DOHH2 (cell line): Measurements from ENCODE around the gene SRGAP1.

Source experiments
- H3F3A ChIP-seq: fragments of 200-600 bp; sonication (generic), shearing (Covaris generic); 2 replicates; pipeline ENCODE4 v1.6.0; 2016; ENCODE audit warnings: antibody characterized with exemption, mild to moderate bottlenecking; ENCODE audit not compliant: control insufficient read depth, insufficient read depth
- H3K27ac ChIP-seq: fragments of 200-600 bp; sonication (generic); 2 replicates; pipeline ENCODE4 v1.5.1; 2014; ENCODE audit warnings: low read depth, mild to moderate bottlenecking, low read length, moderate library complexity
- H3K27me3 ChIP-seq: fragments of 200-600 bp; sonication (generic); 2 replicates; pipeline ENCODE4 v1.6.1; 2014; ENCODE audit warnings: mild to moderate bottlenecking, low read length, mixed read lengths; ENCODE audit not compliant: control insufficient read depth
- H3K36me3 ChIP-seq: fragments of 200-600 bp; sonication (generic); 2 replicates; pipeline ENCODE4 v1.6.1; 2014; ENCODE audit warnings: mild to moderate bottlenecking, low read length, moderate library complexity, mixed read lengths; ENCODE audit not compliant: control insufficient read depth
- H3K4me1 ChIP-seq: fragments of 200-600 bp; sonication (generic); 2 replicates; pipeline ENCODE4 v1.6.1; 2014; ENCODE audit warnings: mild to moderate bottlenecking, low read length, mixed read lengths; ENCODE audit not compliant: control insufficient read depth
- H3K4me2 ChIP-seq: fragments of 200-600 bp; sonication (generic); 2 replicates; pipeline ENCODE4 v1.6.0; 2014; ENCODE audit warnings: mild to moderate bottlenecking, low read length, moderate library complexity
- H3K4me3 ChIP-seq: fragments of 200-600 bp; sonication (generic); 2 replicates; pipeline ENCODE4 v1.5.1; 2014; ENCODE audit warnings: mild to moderate bottlenecking, low read length, mixed read lengths
- H3K79me2 ChIP-seq: fragments of 200-600 bp; sonication (generic); 2 replicates; pipeline ENCODE4 v1.6.1; 2014; ENCODE audit warnings: mild to moderate bottlenecking, low read length, mixed read lengths; ENCODE audit not compliant: control insufficient read depth
- H3K9me2 ChIP-seq: fragments of 200-600 bp; sonication (generic); replicated peaks from 2 replicates; pipeline ENCODE4 v1.6.1; 2014; ENCODE audit warnings: mild to moderate bottlenecking, low read length, mixed read lengths; ENCODE audit not compliant: control insufficient read depth
- H3K9me3 ChIP-seq: fragments of 200-600 bp; sonication (generic); 2 replicates; pipeline ENCODE4 v1.6.1; 2014; ENCODE audit warnings: antibody characterized with exemption, low read length, mixed read lengths; ENCODE audit not compliant: control insufficient read depth, insufficient read depth
- H4K20me1 ChIP-seq: fragments of 200-600 bp; sonication (generic); 2 replicates; pipeline ENCODE4 v1.6.0; 2014; ENCODE audit warnings: low read depth, mild to moderate bottlenecking, antibody characterized with exemption, low read length, moderate library complexity; ENCODE audit not compliant: control insufficient read depth, insufficient read depth
- CTCF ChIP-seq: fragments of 200-600 bp; sonication (generic); IDR thresholded peaks from one replicate; pipeline ENCODE4 v1.5.1; 2014; ENCODE audit warnings: antibody characterized with exemption, mild to moderate bottlenecking, low read depth, low read length; ENCODE audit not compliant: poor library complexity, severe bottlenecking
- EZH2phosphoT487 ChIP-seq: fragments of 200-600 bp; sonication (generic); IDR thresholded peaks from 2 replicates; pipeline ENCODE4 v1.6.1; 2017; ENCODE audit warnings: borderline replicate concordance, mild to moderate bottlenecking, antibody characterized with exemption, low read length, moderate library complexity, mixed read lengths

SRGAP1 gene

GRCh38 chr12:63999853-64000252 lies 155.4 kb downstream of the SRGAP1 start:
- TF ChIP-seq EZH2phosphoT487 (no peak), CTCF (no peak)

DNA sequence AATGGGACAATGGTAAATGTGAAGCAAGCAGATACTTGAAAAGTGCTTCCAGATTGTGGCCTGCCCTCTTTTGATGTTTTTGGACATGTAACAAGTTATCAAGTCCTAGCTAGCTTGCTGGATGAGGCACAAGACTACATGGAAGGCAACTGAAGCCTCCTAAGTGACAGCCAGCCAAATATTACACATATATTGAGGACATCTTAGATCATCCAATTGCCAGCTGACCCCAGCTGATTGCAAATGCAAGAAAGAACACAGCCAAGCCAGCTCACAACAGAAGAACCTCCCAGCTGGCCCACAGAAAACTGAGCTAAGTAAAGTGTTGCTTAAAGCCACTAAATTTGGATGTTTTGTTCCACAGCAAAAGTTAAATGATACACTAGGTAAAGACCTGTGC lies 156.9 kb downstream of the SRGAP1 start:
- Histone ChIP-seq H3F3A (no peaks in the 10 kb centered on the region), H3K79me2 (no peaks in the 10 kb centered on the region), H3K4me1 (no peaks in the 10 kb centered on the region), H3K4me3 (no peak overlapping the region), H3K36me3 (no peaks in the 10 kb centered on the region), H3K27me3 (no peaks in the 10 kb centered on the region), H3K4me2 (no peak overlapping the region), H3K9me2 (no peaks in the 10 kb centered on the region), H4K20me1 (no peaks in the 10 kb centered on the region), H3K9me3 (no peaks in the 10 kb centered on the region), H3K27ac (no peak overlapping the region)
- TF ChIP-seq CTCF, result no peak
- TF ChIP-seq EZH2phosphoT487, result no peak

More at GRCh38 chr12:63999853-64000252, 155.4 kb downstream of the SRGAP1 start:
- H3K79me2 ChIP-seq, result no peaks in the 10 kb centered on the region
- no peaks in the 10 kb centered on the region for H3K27me3 ChIP-seq
- no peaks in the 10 kb centered on the region for H3K9me3 ChIP-seq
- no peaks in the 10 kb centered on the region for H3F3A ChIP-seq
- H3K4me3 ChIP-seq, result no peak overlapping the region
- no peaks in the 10 kb centered on the region for H3K36me3 ChIP-seq
- no peaks in the 10 kb centered on the region for H3K4me1 ChIP-seq
- no peak overlapping the region for H3K27ac ChIP-seq
- H3K9me2 ChIP-seq, result no peaks in the 10 kb centered on the region
- no peaks in the 10 kb centered on the region for H4K20me1 ChIP-seq
- H3K4me2 ChIP-seq, result no peak overlapping the region

DNA sequence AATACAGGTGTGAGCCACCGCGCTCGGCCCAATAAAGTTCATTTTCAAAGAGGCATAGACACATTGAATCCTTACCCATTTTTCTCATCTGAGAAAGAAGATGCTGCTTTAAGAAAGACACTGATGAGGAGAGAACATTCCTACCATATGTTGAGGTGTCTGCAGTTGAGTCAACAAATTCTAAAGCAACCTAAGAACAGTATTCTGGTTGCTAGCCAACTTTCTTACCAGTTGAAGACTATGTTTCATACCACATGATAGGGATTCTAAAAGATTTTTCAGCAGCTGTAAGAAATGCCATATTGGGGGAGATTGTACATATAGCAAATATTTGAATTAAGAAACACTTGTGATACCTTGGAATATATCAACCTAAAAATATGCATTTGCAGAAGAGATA lies 160.1 kb downstream of the SRGAP1 start:
- Histone ChIP-seq H3K4me2 (no peak overlapping the region), H3F3A (no peaks in the 10 kb centered on the region), H3K79me2 (no peaks in the 10 kb centered on the region), H3K4me1 (no peaks in the 10 kb centered on the region), H3K9me2 (no peaks in the 10 kb centered on the region), H3K9me3 (no peaks in the 10 kb centered on the region), H4K20me1 (no peaks in the 10 kb centered on the region), H3K27me3 (no peaks in the 10 kb centered on the region), H3K36me3 (no peaks in the 10 kb centered on the region), H3K4me3 (no peak overlapping the region), H3K27ac (no peak overlapping the region)
- TF ChIP-seq EZH2phosphoT487, result no peak
- TF ChIP-seq CTCF, result no peak
